Measurements from ENCODE around the gene HES7.

- TF ChIP-seq, protein P1, sequence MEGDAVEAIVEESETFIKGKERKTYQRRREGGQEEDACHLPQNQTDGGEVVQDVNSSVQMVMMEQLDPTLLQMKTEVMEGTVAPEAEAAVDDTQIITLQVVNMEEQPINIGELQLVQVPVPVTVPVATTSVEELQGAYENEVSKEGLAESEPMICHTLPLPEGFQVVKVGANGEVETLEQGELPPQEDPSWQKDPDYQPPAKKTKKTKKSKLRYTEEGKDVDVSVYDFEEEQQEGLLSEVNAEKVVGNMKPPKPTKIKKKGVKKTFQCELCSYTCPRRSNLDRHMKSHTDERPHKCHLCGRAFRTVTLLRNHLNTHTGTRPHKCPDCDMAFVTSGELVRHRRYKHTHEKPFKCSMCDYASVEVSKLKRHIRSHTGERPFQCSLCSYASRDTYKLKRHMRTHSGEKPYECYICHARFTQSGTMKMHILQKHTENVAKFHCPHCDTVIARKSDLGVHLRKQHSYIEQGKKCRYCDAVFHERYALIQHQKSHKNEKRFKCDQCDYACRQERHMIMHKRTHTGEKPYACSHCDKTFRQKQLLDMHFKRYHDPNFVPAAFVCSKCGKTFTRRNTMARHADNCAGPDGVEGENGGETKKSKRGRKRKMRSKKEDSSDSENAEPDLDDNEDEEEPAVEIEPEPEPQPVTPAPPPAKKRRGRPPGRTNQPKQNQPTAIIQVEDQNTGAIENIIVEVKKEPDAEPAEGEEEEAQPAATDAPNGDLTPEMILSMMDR (IDR thresholded peaks at IDR 0.05): no peak
- TF ChIP-seq POLR2A (IDR thresholded peaks at IDR 0.05) (no peak), POLR2AphosphoS5 (IDR thresholded peaks at IDR 0.05) (no peak)
These were observed 51.0 kb downstream of the HES7 start for GRCh38 chr17:8072729-8073461.

All from sigmoid colon (tissue), 4 donors.